H9 (cell line): Measurements from ENCODE around the gene AMBRA1. TPM values are rescaled to one million over a fixed set of nuclear protein-coding genes. Genes with fewer than 3 reads are reported as not detected.

Experiments
- DNase-seq: peaks from one replicate; pipeline ENCODE4 v3.0.0-alpha.2; 2017
- H2AFZ ChIP-seq: one replicate; pipeline ENCODE4 v1.6.1; 2013; ENCODE audit warnings: mild to moderate bottlenecking, low read length, control low read depth, moderate library complexity
- H2AK5ac ChIP-seq: 2 replicates; pipeline ENCODE4 v1.6.1; 2013; ENCODE audit warnings: low read length, control low read depth, mixed read lengths; ENCODE audit not compliant: insufficient read length
- H2BK120ac ChIP-seq: one replicate; pipeline ENCODE4 v1.6.1; 2013; ENCODE audit warnings: low read depth, mild to moderate bottlenecking, low read length, control low read depth, inconsistent platforms; ENCODE audit not compliant: poor library complexity, severe bottlenecking
- H2BK12ac ChIP-seq: 2 replicates; pipeline ENCODE4 v1.6.1; 2013; ENCODE audit warnings: low read length, control low read depth, mixed read lengths, low read depth; ENCODE audit not compliant: insufficient read length
- H2BK15ac ChIP-seq: 2 replicates; pipeline ENCODE4 v1.6.1; 2013; ENCODE audit warnings: low read depth, low read length, control low read depth
- H2BK20ac ChIP-seq: one replicate; pipeline ENCODE4 v1.6.1; 2013; ENCODE audit warnings: low read depth, mild to moderate bottlenecking, low read length, control low read depth, inconsistent platforms; ENCODE audit not compliant: poor library complexity, severe bottlenecking
- H2BK5ac ChIP-seq: 2 replicates; pipeline ENCODE4 v1.6.1; 2013; ENCODE audit warnings: low read length, control low read depth, mixed read lengths; ENCODE audit not compliant: insufficient read length
- H3K14ac ChIP-seq: 2 replicates; pipeline ENCODE4 v1.6.1; 2013; ENCODE audit warnings: low read length, control low read depth; ENCODE audit not compliant: insufficient read depth
- H3K18ac ChIP-seq: 2 replicates; pipeline ENCODE4 v1.6.1; 2013; ENCODE audit warnings: low read depth, mild to moderate bottlenecking, mixed read lengths, low read length, control low read depth; ENCODE audit not compliant: insufficient read length
- H3K23ac ChIP-seq: 2 replicates; pipeline ENCODE4 v1.6.1; 2013; ENCODE audit warnings: low read length, control low read depth, mixed read lengths, low read depth; ENCODE audit not compliant: insufficient read length
- H3K23me2 ChIP-seq: 2 replicates; pipeline ENCODE4 v1.6.1; 2013; ENCODE audit warnings: low read depth, mild to moderate bottlenecking, mixed read lengths, low read length, control low read depth; ENCODE audit not compliant: insufficient read length, poor library complexity, severe bottlenecking
- H3K27ac ChIP-seq: 2 replicates; pipeline ENCODE4 v1.5.1; 2013; ENCODE audit warnings: low read length, control low read depth, mixed read lengths, low read depth; ENCODE audit not compliant: insufficient read length
- H3K27me3 ChIP-seq: 2 replicates; pipeline ENCODE4 v1.6.1; 2013; ENCODE audit warnings: low read length, control low read depth, inconsistent platforms; ENCODE audit not compliant: insufficient read depth
- H3K4ac ChIP-seq: 2 replicates; pipeline ENCODE4 v1.6.1; 2013; ENCODE audit warnings: low read depth, mild to moderate bottlenecking, control low read depth, inconsistent platforms, low read length, moderate library complexity
- H3K4me1 ChIP-seq: 2 replicates; pipeline ENCODE4 v1.6.1; 2013; ENCODE audit warnings: low read length, control low read depth, inconsistent platforms; ENCODE audit not compliant: insufficient read depth
- H3K4me2 ChIP-seq: 2 replicates; pipeline ENCODE4 v1.6.1; 2013; ENCODE audit warnings: low read length, control low read depth, mixed read lengths; ENCODE audit not compliant: insufficient read length, insufficient read depth
- H3K56ac ChIP-seq: 2 replicates; pipeline ENCODE4 v1.6.1; 2013; ENCODE audit warnings: low read depth, mild to moderate bottlenecking, mixed read lengths, low read length, control low read depth; ENCODE audit not compliant: insufficient read length
- H3K79me1 ChIP-seq: 2 replicates; pipeline ENCODE4 v1.6.1; 2013; ENCODE audit warnings: low read depth, mild to moderate bottlenecking, moderate library complexity, low read length, control low read depth, inconsistent platforms; ENCODE audit not compliant: insufficient read depth, poor library complexity, severe bottlenecking
- H3K79me2 ChIP-seq: 2 replicates; pipeline ENCODE4 v1.6.1; 2013; ENCODE audit warnings: low read length, control low read depth, inconsistent platforms; ENCODE audit not compliant: insufficient read depth
- H3K9ac ChIP-seq: 2 replicates; pipeline ENCODE4 v1.6.1; 2013; ENCODE audit warnings: low read length, control low read depth, mixed read lengths; ENCODE audit not compliant: insufficient read length; ENCODE audit errors: extremely low read depth
- H3K9me3 ChIP-seq: one replicate; pipeline ENCODE4 v1.6.1; 2013; ENCODE audit warnings: low read depth, low read length, inconsistent platforms; ENCODE audit not compliant: control insufficient read depth
- H3T11ph ChIP-seq: one replicate; pipeline ENCODE4 v1.6.1; 2013; ENCODE audit warnings: mild to moderate bottlenecking, low read length, control low read depth, inconsistent platforms
- H4K20me1 ChIP-seq: one replicate; pipeline ENCODE4 v1.6.1; 2013; ENCODE audit not compliant: control insufficient read depth, insufficient read length, insufficient read depth
- H4K5ac ChIP-seq: 2 replicates; pipeline ENCODE4 v1.6.1; 2013; ENCODE audit warnings: low read depth, mild to moderate bottlenecking, mixed read lengths, low read length, control low read depth; ENCODE audit not compliant: insufficient read length
- H4K8ac ChIP-seq: replicated peaks from 2 replicates; pipeline ENCODE4 v1.6.1; 2013; ENCODE audit warnings: low read length, control low read depth, mixed read lengths, low read depth; ENCODE audit not compliant: insufficient read length
- H4K91ac ChIP-seq: 2 replicates; pipeline ENCODE4 v1.6.1; 2013; ENCODE audit warnings: low read depth, mild to moderate bottlenecking, moderate library complexity, mixed read lengths, low read length, control low read depth; ENCODE audit not compliant: insufficient read length
- H3K27ac Mint-ChIP-seq, 3 experiments: 2 replicates in 2 of 3; 3 replicates in 1 of 3; pipeline ENCODE4 v1.8.0; 2020 to 2021; ENCODE audit warnings: mixed read lengths in 3 of 3, mild to moderate bottlenecking in 1 of 3, moderate library complexity in 1 of 3
- H3K27me3 Mint-ChIP-seq: 2 replicates; pipeline ENCODE4 v1.8.0; 2021; ENCODE audit warnings: low read depth, mild to moderate bottlenecking, moderate library complexity, mixed read lengths
- H3K36me3 Mint-ChIP-seq, 3 experiments: 2 replicates in 2 of 3; 3 replicates in 1 of 3; pipeline ENCODE4 v1.8.0; 2020 to 2021; ENCODE audit warnings: low read depth in 3 of 3, mixed read lengths in 3 of 3; ENCODE audit not compliant: insufficient read depth in 1 of 3
- H3K4me1 Mint-ChIP-seq, 2 experiments: 2 replicates each; pipeline ENCODE4 v1.8.0; 2020; ENCODE audit warnings: mixed read lengths in 2 of 2
- H3K4me3 Mint-ChIP-seq, 2 experiments: 2 replicates in 1 of 2; 3 replicates in 1 of 2; pipeline ENCODE4 v1.8.0; 2020 to 2021; ENCODE audit warnings: mild to moderate bottlenecking in 2 of 2, mixed read lengths in 2 of 2, moderate library complexity in 1 of 2
- H3K9me3 Mint-ChIP-seq, 2 experiments: 2 replicates in 1 of 2; 3 replicates in 1 of 2; pipeline ENCODE4 v1.8.0; 2020; ENCODE audit warnings: mild to moderate bottlenecking in 2 of 2, mixed read lengths in 2 of 2, moderate library complexity in 1 of 2
- CTCF ChIP-seq: fragments of 200-600 bp; sonication (generic); conservative IDR thresholded peaks from 3 replicates; pipeline ENCODE4 v1.8.0; 2021; ENCODE audit warnings: antibody characterized with exemption, mild to moderate bottlenecking
- WGBS: extraction: QIAGEN DNeasy Blood & Tissue Kit; methylation state at CpG from one replicate; pipeline ENCODE4 v1.1.7; 2013; ENCODE audit warnings: missing lambda C conversion rate, low lambda C conversion rate, mixed read lengths; ENCODE audit not compliant: insufficient read length; ENCODE audit errors: extremely low coverage; 5-methylcytosine and 5-hydroxymethylcytosine counted together
- total RNA-seq: library from RNA; stranded (reverse); gene quantifications from 2 replicates; pipeline ENCODE4 v1.2.1, GENCODE V29; 2021

The AMBRA1 gene
- total RNA-seq, 1 experiment from 2014 or later, result 37.5 TPM

- Histone ChIP-seq H3K56ac (no peak overlapping the region), H2AK5ac (no peak overlapping the region), H4K20me1 (no peaks in the 10 kb centered on the region), H3K27me3 (no peaks in the 10 kb centered on the region), H3K9ac (no peak overlapping the region), H3K4me1 (peaks cover 10% of the 10 kb centered on the region), H3K18ac (no peak overlapping the region), H2AFZ (no peak overlapping the region), H3K27ac (no peak overlapping the region), H4K8ac (no peak overlapping the region), H3K4ac (no peak overlapping the region), H2BK5ac (no peak overlapping the region), H3K4me2 (no peak overlapping the region), H3T11ph (no peak overlapping the region), H4K91ac (no peak overlapping the region), H2BK15ac (no peak overlapping the region), H2BK120ac (no peak overlapping the region), H2BK20ac (no peak overlapping the region), H4K5ac (no peak overlapping the region), H3K9me3 (no peaks in the 10 kb centered on the region), H3K14ac (no peak overlapping the region), H3K79me1 (peaks cover 6% of the 10 kb centered on the region), H3K23ac (no peak overlapping the region), H2BK12ac (no peak overlapping the region), H3K23me2 (no peaks in the 10 kb centered on the region), H3K79me2 (no peaks in the 10 kb centered on the region)
- Mint-ChIP-seq H3K36me3 (peaks cover 7 to 12% (median 10%) of the 10 kb centered on the region in 3 experiments; a peak in 5 of 7 replicates), H3K4me3 (no peak overlapping the region), H3K27me3 (no peaks in the 10 kb centered on the region), H3K9me3 (no peaks in the 10 kb centered on the region), H3K4me1 (peaks cover 24 to 27% of the 10 kb centered on the region in 2 experiments), H3K27ac (no peak overlapping the region; a peak in 1 of 7 replicates)
- WGBS, result no CpG with 5 or more reads among the region's 2 CpGs
- no peak for TF ChIP-seq CTCF
- DNase-seq, result no peak
These were observed 146.3 kb downstream of the AMBRA1 start for GRCh38 chr11:46447544-46447943.
